AG09319 (cell line): ENCODE results near the gene CNDP1.

Source experiments
- DNase-seq: peaks from one replicate; pipeline ENCODE4 v3.0.0-alpha.2; 2010; ENCODE audit warnings: low read depth; ENCODE audit errors: extremely low read depth
- CTCF ChIP-seq: IDR thresholded peaks from 2 replicates; pipeline ENCODE4 v1.5.1; 2011; ENCODE audit warnings: low read depth, mild to moderate bottlenecking, inconsistent platforms, low read length, moderate library complexity

The CNDP1 gene

GRCh38 chr18:74567822-74568221 is 33.5 kb downstream of the CNDP1 start:
- TF ChIP-seq CTCF: no peak
- no peak for DNase-seq

GRCh38 chr18:74569401-74569800 is 35.1 kb downstream of the CNDP1 start:
- TF ChIP-seq CTCF: no peak
- no peak for DNase-seq

GRCh38 chr18:74570266-74570665 is 36.0 kb downstream of the CNDP1 start:
- no peak for TF ChIP-seq CTCF
- DNase-seq: no peak

GRCh38 chr18:74571895-74572680 is 37.8 kb downstream of the CNDP1 start:
- TF ChIP-seq CTCF: no peak
- DNase-seq: no peak

- DNase-seq: no peak
- TF ChIP-seq CTCF: no peak
These were observed 38.8 kb downstream of the CNDP1 start for GRCh38 chr18:74573053-74573452.

GRCh38 chr18:74574916-74575315 is 40.6 kb downstream of the CNDP1 start:
- no peak for DNase-seq
- no peak for TF ChIP-seq CTCF

GRCh38 chr18:74577019-74577418 is 42.7 kb downstream of the CNDP1 start:
- TF ChIP-seq CTCF: no peak
- DNase-seq: no peak
